ES-I3 (cell line): ENCODE results near the gene BIRC3.
"Not testable (repeated sequence)": the region's sequence is repeated elsewhere in the genome, so short reads cannot be mapped to it uniquely, and the experiment has no call there.

Experiments
- H3K36me3 ChIP-seq: 2 replicates; pipeline ENCODE4 v1.6.1; 2013; ENCODE audit warnings: mild to moderate bottlenecking, low read length, control low read depth, moderate library complexity; ENCODE audit not compliant: insufficient read depth
- H3K4me1 ChIP-seq: 2 replicates; pipeline ENCODE4 v1.6.1; 2013; ENCODE audit warnings: mild to moderate bottlenecking, control low read depth, low read length; ENCODE audit not compliant: insufficient read depth
- H3K9ac ChIP-seq: 2 replicates; pipeline ENCODE4 v1.6.1; 2013; ENCODE audit warnings: low read depth, mild to moderate bottlenecking, low read length, moderate library complexity
- H3K9me3 ChIP-seq: 2 replicates; pipeline ENCODE4 v1.6.1; 2013; ENCODE audit warnings: mild to moderate bottlenecking, low read length, moderate library complexity; ENCODE audit not compliant: control insufficient read depth, insufficient read depth

BIRC3 gene

DNA sequence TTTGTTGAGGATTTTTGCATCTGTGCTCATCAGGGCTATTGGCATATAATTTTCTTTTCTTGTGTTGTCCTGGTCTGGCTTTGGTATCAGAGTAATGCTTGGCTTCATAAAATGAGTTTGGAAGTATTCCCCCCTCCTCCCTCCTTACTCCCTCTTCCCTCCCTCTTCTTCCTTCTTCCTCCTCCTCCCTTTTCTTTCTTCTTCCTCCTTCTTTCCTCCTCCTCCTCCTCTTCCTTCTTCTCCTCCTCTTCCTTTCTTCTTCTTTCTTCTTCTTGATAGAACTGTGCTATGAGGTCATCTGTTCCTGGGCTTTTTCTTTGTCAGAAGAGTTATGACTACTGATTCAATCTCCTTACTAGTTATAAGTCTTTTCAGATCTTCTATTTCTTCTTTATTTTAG, 39.8 kb downstream of the BIRC3 start:
- Histone ChIP-seq H3K9me3 (no peaks in the 10 kb centered on the region), H3K4me1 (no peaks in the 10 kb centered on the region), H3K36me3 (peaks cover 5% of the 10 kb centered on the region; the same call in 1 of the 2 replicates), H3K9ac (no peak overlapping the region)

DNA sequence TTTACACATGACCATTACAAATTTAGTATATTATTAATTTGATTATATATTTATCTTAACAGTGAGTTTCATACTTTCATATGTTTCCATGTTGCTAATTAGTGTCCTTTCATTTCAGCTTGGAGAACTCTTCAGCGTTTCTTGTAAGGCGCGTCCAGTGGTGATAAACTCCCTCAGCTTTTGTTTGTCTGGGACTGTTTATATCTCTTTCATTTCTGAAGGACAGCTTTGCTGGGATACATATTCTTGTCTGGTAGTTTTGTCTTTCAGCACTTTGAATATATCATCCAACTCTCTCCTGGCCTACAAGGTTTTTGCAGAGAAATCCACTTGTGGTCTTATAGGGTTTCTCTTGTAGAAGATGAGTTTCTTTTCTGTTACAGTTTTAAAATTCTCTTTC, 42.1 kb downstream of the BIRC3 start:
- H3K9me3 ChIP-seq, result no peaks in the 10 kb centered on the region
- no peak overlapping the region for H3K9ac ChIP-seq
- peaks cover 5% of the 10 kb centered on the region; the same call in 1 of the 2 replicates for H3K36me3 ChIP-seq
- H3K4me1 ChIP-seq, result no peaks in the 10 kb centered on the region

DNA sequence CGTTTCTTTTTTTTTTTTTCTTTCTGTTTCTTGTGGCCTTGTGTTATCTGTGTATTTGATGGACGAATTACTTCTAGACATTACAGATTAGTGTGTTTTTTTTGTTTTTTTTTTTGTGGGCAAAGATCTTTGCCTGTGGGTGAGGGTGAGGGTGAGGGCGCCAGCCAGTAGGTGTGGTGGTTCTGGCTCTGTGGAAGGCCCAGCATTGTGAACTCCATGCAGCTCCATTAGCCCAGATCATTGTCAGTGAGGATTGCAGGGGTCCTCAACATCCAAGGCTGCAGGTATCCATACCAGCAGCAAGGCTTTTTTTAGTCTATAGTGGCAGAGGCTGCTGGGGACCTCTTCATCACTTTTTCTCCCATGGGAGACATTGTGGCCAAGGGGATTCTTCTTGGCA, 43.4 kb downstream of the BIRC3 start:
- Histone ChIP-seq H3K9me3 (no peaks in the 10 kb centered on the region), H3K36me3 (peaks cover 8% of the 10 kb centered on the region; the same call in 1 of the 2 replicates), H3K9ac (no peak overlapping the region), H3K4me1 (no peaks in the 10 kb centered on the region)

DNA sequence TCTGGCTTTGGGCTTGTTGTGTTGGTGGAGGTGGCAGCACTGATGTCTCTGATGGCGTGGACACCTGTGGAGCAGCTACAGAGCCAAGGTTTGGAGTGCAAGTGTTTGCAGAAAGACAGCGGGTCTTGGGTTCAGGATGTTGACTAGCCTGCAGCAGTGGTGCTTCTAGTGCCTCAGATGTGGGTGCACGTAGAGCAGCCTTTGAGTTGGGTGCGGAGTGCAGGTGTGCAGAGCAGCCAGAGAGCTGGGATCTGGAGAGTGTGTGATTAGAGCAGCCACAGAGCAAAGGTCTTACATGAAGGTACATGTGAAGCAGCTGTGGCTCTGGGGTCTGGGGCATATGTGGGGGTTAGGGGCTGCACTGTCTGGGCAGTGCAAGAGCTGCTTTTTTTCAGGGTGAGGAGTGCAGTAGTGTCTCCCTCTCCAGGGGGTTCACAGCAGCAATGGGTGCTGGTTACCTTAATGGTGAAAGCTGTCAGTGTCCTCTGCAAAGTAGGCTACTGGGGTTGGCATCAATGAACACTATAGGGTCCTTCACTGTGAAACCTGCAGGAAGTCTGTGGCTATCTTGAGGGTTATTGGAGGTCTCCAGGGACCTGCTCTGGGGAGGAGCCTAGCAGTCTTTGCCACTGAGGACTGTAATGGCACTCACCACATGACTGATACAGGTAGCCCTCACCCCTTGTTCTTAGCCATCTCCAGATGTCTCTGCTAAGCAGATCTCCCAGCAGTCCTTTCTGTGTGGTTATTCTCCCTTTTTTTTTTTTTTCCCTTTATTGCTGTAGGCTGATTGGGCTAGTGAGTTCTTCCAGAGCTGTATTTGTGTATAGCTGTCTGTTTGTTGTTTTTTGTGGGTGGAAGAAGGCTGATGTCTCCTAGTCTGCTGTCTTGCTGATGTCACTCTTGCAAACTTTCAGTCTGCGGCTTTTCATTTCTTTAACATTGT, 44.1 kb downstream of the BIRC3 start:
- no peaks in the 10 kb centered on the region for H3K4me1 ChIP-seq
- H3K9ac ChIP-seq, result no peak overlapping the region
- peaks cover 12% of the 10 kb centered on the region for H3K36me3 ChIP-seq
- no peaks in the 10 kb centered on the region for H3K9me3 ChIP-seq

DNA sequence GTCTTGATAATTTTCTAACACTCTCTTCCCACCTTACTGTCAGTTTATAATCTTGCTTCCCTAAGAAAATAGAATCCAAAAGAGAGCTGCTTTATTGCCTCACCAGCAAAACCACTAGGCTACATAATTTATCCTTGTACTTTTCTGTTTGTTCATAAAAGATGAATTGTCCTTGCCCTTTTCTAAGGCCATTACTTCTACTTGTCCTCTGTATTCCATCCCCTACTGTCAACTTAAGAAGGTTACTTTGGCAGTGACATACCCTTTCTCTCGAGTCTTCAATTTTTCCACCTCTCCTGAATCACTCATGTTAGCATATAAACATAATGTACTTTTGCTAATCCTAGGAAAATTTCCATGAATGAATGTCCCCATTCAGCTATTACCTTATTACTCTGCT, 47.7 kb downstream of the BIRC3 start:
- Histone ChIP-seq H3K9ac (no peak overlapping the region), H3K36me3 (peaks cover 14% of the 10 kb centered on the region), H3K4me1 (no peaks in the 10 kb centered on the region), H3K9me3 (no peaks in the 10 kb centered on the region)

DNA sequence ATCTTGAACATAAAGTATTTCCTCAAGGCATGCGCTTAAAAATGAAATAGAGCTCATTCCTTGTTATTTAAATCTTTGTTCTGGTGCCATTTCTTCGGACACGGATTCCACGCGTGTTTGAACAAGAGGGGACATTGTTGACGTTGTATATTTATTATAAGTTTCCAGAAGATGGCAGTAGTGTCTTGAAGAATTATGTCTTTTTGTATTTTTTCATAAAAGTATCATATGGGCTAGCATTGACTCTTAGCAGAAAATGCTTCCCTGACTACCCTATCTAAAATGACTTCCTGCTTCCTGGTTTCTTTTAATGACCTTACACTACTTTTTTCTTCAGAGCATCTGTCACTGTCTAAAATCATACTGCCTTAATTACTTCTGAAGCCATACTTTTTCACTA, 50.1 kb downstream of the BIRC3 start:
- H3K36me3 ChIP-seq, result peaks cover 10% of the 10 kb centered on the region
- no peaks in the 10 kb centered on the region for H3K9me3 ChIP-seq
- no peak overlapping the region for H3K9ac ChIP-seq
- no peaks in the 10 kb centered on the region for H3K4me1 ChIP-seq

DNA sequence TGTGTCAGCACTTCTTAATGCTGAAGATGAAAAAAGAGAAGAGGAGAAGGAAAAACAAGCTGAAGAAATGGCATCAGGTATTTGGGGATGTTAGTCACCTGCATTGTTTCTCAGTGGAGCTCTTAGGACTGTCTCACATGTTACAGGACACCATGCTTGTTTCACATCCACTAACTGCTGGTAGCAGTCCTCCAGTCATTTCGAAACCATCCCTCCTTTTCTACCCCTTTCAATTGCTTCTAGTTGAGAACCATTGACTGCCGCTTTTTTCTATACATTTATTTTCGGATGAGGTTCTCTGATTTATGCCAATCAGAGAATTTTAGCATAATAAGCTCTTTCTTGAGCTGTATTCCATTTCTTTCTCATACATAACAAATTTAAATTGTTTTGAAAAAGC, 51.2 kb downstream of the BIRC3 start:
- Histone ChIP-seq H3K9me3 (no peaks in the 10 kb centered on the region), H3K9ac (no peak overlapping the region), H3K36me3 (peaks cover 10% of the 10 kb centered on the region), H3K4me1 (no peaks in the 10 kb centered on the region)

DNA sequence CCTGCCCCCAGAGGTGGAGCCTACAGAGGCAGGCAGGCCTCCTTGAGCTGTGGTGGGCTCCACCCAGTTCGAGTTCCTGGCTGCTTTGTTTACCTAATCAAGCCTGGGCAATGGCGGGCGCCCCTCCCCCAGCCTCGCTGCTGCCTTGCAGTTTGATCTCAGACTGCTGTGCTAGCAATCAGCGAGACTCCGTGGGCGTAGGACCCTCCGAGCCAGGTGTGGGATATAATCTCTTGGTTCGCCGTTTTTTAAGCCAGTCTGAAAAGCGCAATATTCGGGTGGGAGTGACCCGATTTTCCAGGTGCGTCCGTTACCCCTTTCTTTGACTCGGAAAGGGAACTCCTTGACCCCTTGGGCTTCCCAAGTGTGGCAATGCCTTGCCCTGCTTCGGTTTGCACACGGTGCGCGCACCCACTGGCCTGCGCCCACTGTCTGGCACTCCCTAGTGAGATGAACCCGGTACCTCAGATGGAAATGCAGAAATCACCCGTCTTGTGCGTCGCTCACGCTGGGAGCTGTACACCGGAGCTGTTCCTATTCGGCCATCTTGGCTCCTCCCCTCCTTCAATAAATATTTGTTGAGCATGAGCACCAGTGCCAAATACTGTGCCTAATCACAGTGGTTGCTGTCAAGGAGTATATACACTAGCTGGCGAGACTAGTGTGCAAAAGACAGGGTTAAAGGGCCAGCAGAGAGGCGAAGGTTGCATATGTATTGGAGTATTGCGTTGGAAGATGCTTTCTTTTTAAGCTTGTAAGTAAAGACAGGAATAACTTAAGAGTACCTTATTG, 57.5 kb downstream of the BIRC3 start:
- H3K9ac ChIP-seq, result peak overlapping the region; percentile 79
- H3K36me3 ChIP-seq, H3K9me3 ChIP-seq, H3K4me1 ChIP-seq: not testable (repeated sequence)

DNA sequence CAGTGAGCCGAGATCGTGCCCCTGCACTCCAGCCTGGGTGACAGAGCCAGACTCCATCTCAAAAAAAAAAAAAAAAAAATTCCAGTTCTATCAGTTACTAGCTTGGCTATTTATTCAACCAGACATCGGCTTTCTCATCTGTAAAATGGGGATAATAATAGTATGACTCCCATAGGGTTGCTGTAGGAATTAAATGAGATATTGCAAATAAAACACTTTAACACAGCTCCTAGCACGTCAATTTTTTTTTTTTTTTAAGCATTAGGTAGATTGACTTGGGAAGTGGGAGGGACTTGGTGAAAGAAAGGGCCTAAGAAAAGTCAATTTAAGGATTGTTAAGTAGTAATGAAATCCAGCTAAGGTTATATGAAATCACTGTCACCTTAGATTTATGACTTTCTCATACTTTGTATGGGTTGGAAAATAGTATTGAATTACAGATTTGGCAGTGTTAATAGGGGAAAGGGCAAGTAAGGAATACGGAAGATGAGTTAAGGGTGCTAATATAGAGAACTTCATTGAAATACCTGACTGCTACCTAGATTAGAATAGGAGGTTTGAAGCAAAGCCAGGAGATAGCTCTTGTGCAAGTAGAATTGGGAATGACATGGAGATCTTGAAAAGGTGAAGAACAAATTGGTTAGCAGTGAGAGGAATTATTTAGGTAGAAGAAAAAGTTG, 58.6 kb downstream of the BIRC3 start:
- Histone ChIP-seq H3K4me1 (no peaks in the 10 kb centered on the region), H3K9me3 (no peaks in the 10 kb centered on the region), H3K9ac (no peak overlapping the region), H3K36me3 (no peaks in the 10 kb centered on the region; the same call in 1 of the 2 replicates)

DNA sequence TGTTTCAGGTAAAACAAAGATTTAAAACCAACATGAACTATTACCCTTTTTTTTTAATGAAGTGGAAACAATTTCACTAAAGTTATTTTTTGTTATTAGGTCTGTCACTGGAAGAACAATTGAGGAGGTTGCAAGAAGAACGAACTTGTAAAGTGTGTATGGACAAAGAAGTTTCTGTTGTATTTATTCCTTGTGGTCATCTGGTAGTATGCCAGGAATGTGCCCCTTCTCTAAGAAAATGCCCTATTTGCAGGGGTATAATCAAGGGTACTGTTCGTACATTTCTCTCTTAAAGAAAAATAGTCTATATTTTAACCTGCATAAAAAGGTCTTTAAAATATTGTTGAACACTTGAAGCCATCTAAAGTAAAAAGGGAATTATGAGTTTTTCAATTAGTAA, 60.6 kb downstream of the BIRC3 start:
- no peaks in the 10 kb centered on the region; the same call in 1 of the 2 replicates for H3K36me3 ChIP-seq
- no peaks in the 10 kb centered on the region for H3K9me3 ChIP-seq
- H3K4me1 ChIP-seq, result no peaks in the 10 kb centered on the region
- H3K9ac ChIP-seq, result no peak overlapping the region

DNA sequence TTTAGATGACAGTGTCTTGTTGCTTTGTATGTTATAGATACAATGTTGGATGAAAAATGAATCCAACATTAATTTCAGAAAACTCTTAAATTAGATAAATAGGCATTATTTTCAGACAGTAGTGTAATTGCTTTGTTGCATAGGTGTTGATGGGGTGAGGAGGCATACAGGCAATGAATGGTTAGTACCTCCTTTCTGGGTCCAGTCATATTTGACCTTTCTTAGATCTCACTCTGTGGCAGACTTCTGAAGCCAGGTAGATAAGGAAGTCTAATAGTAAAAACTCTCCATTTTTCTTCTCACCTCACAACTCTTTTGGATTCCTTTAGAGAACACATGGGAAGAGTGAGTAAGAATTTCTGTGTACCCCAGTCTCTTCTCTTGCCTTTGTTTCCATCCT, 61.5 kb downstream of the BIRC3 start:
- H3K9ac ChIP-seq, result no peak overlapping the region
- no peaks in the 10 kb centered on the region for H3K4me1 ChIP-seq
- no peaks in the 10 kb centered on the region for H3K9me3 ChIP-seq
- H3K36me3 ChIP-seq, result no peaks in the 10 kb centered on the region; the same call in 1 of the 2 replicates

DNA sequence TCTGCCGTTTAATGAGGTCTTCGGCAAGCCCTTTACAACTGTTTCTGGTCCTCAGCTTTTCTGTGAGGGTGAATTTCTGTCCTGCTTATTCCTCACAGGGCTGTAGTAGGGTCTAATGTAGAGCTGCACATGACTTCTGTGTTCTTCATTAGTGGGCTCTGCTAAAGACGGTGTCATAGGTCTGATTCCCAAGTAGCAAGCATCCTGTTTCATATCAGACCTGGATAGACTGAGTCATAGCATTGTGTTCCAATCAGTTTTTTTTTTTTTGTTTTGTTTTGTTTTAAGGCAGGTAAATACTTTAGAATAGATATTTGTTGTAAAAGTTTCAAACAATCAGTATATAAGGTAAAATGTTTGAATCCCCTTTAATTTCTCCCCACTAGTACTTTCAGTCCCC, 65.1 kb downstream of the BIRC3 start:
- H3K36me3 ChIP-seq, result peaks cover 4% of the 10 kb centered on the region
- H3K9ac ChIP-seq, result no peak overlapping the region
- no peaks in the 10 kb centered on the region for H3K9me3 ChIP-seq
- no peaks in the 10 kb centered on the region for H3K4me1 ChIP-seq

DNA sequence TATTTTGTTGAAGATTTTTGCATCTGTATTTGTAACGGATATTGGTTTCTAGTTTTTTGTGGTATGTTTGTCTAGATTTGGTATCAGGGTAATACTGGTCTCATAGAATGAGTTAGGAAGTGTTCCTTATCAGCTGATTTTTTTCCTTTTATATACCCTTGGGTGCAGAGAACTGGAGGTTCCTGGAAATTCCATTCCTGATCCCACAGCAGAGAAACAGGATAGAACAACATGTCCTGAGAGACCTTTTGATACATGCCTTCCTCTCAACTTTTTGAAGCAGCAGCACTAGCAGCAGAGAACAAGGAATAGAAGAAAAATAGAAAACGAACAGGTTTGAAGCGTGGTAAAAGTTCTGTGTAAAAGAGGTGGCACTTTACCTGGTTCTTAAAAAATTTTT, 66.6 kb downstream of the BIRC3 start:
- H3K9me3 ChIP-seq, result no peaks in the 10 kb centered on the region
- no peaks in the 10 kb centered on the region for H3K4me1 ChIP-seq
- peaks cover 4% of the 10 kb centered on the region for H3K36me3 ChIP-seq
- H3K9ac ChIP-seq, result no peak overlapping the region

DNA sequence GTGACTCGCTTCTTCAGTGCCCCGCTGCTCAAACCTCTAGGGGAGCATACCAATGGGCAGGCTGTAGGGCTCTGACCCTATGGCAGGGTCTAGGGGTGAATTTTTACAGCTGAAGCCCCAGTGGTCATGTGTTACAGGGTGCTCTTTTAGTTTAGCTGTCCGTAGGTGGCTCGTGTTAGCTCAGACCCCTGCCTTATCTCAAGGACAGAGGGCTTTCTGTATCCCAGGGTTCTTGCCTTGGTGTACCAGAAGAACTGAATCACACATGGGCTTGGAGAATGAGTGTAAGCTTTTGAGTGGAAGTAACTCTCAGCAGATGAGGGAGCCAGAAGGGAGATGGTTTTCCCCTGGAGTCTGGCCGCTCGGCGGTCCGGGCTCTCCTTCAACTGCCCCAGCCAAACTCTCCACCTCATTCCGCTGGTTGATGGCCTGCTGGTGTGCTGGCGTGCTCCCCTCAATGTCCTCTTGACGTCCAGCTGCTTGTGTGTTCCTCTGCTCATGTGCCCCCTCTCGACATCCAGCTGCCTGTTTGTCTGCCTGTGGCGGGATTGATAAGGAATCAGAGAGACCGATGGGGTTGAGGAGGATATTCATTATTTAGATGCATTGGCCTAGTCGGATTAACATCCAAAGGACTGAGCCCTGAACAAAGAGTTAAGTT, 67.3 kb downstream of the BIRC3 start:
- Histone ChIP-seq H3K36me3 (peaks cover 4% of the 10 kb centered on the region), H3K4me1 (no peaks in the 10 kb centered on the region), H3K9ac (no peak overlapping the region), H3K9me3 (no peaks in the 10 kb centered on the region)
